Measurements from ENCODE around the gene GATAD2B.
"Not testable (repeated sequence)": the region's sequence is repeated elsewhere in the genome, so short reads cannot be mapped to it uniquely, and the experiment has no call there.

The GATAD2B gene

DNA sequence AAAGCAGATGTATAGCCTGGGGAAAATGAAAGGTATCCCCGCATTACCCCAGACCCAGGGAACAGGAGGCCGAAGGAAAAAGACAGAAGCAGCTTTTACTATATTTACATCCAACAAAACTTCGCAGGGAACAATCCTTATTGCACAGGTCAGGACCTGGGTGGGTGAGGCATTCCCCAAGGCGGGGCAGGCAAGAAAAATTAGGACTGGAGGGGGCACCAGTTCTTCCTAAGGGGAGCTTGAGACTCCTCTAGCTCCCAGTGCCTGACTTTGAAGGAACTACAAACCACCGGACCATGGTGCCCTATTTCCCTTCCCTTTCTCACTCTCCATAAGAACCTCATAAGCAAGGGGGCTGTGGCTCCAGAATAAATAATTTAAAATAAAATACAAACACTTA lies 6.7 kb upstream of the GATAD2B start:
- DNase-seq, result no peak

- peak; percentile 22 for DNase-seq
Measured at GRCh38 chr1:153928791-153929341, 6.1 kb upstream of the GATAD2B start.

DNA sequence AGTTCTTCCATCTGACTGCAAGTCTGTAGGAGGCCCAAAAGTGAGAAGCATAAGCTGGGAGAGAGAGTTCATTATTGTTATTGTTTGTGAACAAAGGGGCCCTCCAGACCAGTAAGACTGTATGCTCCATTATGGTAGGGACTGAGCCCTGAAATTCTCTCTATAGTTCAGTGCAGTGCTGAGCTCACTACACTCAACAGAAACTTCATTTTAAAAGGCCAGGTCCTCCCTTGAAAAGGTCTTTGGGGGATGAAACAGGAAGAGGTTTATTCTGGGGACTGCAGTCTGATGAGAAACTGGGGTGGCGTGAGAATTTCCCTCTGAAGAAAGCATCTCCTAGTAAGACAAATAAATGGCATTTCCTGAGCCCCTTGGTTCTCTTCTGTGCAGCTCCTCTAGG lies 5.5 kb upstream of the GATAD2B start:
- DNase-seq, result no peak

DNA sequence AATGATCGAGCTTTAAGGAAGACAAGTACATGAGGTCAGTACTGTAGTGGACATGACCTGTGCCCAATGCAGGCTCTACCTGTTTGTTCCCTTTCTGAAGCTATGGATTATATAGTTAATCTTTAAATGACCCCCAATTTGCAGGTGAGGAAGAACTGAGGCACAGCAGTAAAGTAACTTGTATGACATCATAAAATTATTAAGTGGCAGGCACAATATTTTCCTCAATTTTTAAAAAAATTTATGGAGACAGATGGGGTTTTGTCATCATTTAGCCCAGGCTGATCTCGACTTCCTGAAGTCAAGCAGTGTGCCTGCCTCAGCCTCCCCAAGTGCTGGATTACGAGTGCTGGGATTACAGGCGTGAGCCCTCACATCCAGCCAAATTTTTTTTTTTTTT lies 3.6 kb upstream of the GATAD2B start:
- no peak for DNase-seq

- peak; percentile 95 for DNase-seq
Measured at GRCh38 chr1:153922076-153922971, 448 bp downstream of the GATAD2B start.

GRCh38 chr1:153921803-153922075 lies 1.0 kb downstream of the GATAD2B start:
- peak; percentile 73 for DNase-seq

DNA sequence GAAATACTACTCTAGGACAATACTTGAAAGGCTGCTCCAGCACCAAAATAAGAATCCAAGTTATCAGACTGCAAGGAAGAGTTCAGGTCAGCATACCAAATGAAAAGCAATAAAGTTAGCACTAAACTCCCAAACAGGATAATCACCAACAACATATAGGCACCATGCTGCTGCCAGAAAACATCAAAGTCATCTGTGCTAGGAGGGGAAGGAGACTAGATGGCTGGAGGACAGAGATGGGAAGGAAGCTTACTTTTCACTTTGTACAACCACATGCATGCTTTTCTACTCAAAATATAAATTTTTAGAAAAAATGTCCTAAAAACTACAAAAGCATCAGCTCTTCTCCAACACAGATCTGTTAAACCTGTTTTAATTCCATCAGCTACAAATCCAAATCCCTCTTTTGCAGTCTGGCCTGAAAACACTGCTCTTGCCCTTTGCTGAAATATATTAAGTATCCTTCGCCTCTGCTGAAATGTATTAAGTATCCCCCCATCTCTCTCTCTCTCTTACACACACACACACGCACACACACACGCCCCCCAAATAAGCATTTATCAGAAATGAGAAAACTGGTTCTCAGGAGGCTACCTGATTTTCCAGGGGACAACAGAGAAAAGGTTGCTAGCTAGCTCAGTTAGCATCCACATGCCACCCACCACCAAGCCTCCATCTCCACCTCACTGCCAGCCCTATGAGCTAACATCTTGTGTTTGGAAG lies 1.5 kb downstream of the GATAD2B start:
- no peak for DNase-seq

GRCh38 chr1:153919876-153920852 lies 2.6 kb downstream of the GATAD2B start:
- DNase-seq, result peak; percentile 49

DNA sequence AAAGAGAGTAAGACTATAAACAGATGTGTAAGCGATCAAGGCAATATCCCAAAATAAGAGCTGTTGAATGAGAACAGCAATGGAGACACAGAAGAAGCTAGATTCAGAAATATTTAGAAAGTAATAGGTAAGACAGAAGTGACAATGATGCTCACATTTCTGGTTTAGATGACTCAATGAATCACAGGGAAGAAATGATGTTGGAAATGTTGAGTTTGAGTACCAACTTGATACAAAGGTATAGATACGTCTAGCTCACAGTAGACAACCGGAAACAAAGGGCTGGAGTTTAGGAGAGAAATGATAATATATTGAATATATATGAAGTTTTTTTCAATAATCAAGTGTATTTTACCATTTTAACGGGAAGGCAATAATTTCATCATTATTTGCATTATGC lies 6.5 kb downstream of the GATAD2B start:
- no peak for DNase-seq

DNA sequence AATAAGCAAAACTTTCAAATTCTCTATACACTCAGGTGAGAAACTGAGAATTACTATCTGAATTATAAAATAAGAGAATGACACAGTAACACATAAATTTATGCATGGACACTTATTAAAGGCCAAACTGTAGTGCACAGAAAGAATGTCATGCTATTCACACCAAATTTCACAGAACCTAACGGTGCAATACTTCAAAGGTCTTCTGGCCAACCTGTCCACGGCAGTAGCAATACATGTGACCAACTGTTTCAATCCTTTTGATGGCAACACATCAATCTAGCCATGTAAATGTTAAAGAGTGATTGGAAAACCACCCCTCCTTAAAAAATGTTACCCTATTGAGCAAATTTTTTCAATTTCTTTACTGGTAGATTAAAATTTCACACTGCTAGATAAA lies 10.4 kb downstream of the GATAD2B start:
- no peak for DNase-seq

DNA sequence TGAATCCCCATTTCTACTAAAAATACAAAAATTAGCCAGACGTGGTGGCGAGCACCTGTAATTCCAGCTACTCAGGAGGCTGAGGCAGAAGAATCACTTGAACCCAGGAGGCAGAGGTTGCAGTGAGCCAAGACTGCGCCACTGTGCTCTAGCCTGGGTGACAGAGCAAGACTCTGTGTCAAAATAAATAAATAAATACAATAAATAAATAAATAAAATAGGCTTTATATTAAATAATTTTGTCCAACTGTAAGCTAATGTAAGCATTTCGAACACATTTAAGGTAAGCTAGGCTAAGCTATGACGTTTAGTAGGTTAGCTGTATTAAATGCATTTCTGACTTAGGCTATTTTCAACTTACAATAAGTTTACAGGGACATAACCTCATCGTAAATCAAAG lies 12.2 kb downstream of the GATAD2B start:
- not testable (repeated sequence) for DNase-seq

DNA sequence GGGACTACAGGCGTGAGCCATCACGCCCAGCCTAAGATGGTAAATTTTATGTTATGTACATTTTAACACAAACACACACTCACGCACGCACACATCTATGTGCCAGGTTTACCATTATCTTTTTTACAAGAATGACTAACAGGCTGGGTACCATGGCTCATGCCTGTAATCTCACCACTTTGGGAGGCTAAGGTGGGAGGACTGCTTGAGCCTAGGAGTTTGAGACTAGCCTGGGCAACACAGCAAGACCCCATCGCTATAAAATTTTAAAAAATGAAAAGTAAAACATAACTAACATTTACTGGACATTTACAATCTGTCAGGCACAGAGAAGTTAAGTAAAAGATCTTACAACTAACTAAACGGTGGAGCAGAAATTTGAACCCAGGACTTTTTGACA lies 14.7 kb downstream of the GATAD2B start:
- DNase-seq, result no peak

GRCh38 chr1:153907134-153907533 lies 15.6 kb downstream of the GATAD2B start:
- no peak for DNase-seq

DNA sequence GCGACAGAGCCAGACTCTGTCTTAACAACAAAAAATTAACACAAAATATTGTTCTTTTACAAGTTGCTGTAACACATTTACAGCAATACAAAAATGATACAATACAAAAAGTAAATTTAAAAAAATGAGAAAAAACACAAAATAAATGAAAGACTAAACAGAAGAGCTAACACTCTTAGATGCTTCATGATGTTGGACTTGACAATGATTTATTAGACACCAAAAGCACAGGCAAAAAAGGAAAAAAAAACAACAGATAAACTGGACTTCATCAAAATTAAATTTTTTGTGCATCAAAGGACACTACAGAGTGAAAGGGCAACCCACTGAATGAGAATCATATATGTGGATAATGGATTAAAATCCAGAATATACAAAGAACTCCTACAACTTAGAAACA lies 16.4 kb downstream of the GATAD2B start:
- DNase-seq, result no peak

DNA sequence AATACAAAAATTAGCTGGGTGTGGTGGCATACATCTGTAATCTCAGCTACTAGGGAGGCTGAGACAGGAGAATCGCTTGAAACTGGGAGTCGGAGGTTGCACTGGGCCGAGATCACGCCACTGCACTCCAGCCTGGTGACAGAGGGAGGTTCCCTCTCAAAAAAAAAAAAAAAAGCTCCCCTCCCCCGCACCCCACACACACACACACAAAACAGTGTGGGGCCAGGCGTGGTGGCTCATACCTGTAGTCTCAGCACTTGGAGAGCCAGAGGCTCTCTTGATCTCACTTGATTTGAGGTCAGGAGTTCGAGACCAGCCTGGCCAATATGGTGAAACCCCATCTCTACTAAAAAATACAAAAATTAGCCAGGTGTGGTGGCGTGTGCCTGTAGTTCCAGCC lies 16.9 kb downstream of the GATAD2B start:
- not testable (repeated sequence) for DNase-seq

GRCh38 chr1:153903841-153904455 lies 18.8 kb downstream of the GATAD2B start:
- no peak for DNase-seq

DNA sequence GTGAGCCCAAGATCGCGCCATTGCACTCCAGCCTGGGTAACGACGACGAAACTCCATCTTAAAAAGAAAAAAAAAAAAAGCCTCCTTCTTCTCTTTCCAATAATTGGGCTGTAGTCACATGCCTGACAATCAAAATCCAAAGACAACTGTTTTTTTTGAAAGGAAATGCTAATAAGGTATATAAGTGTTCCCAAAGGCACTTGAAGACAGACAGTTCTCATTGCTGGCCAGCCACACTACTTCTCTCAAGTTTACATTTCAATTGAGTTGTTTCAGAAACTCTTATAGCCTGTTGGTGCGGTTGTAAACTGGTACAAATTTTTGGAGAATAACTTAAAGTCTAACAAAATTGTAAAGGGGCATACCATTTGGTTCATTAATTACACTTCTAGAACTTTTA lies 23.3 kb downstream of the GATAD2B start:
- no peak for DNase-seq

- DNase-seq, result not testable (repeated sequence)
Measured at GRCh38 chr1:153895866-153896265, 26.9 kb downstream of the GATAD2B start.

DNA sequence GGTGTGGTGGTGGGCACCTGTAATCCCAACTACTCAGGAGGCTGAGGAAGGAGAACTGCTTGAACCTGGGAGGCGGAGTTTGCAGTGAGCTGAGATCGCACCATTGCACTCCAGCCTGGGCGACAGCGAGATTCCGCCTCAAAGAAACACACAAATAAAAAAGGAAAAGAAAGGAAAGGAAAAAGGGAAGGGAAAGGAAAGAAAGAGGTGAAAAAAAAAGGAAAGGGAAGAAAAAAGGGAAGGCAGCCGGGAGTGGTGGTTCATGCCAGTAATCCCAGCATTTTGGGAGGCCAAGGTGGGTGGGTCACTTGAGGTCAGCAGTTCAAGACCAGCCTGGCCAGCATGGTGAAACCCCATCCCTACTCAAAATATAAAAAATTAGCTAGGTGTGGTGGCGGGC lies 31.7 kb downstream of the GATAD2B start:
- DNase-seq, result not testable (repeated sequence)

DNA sequence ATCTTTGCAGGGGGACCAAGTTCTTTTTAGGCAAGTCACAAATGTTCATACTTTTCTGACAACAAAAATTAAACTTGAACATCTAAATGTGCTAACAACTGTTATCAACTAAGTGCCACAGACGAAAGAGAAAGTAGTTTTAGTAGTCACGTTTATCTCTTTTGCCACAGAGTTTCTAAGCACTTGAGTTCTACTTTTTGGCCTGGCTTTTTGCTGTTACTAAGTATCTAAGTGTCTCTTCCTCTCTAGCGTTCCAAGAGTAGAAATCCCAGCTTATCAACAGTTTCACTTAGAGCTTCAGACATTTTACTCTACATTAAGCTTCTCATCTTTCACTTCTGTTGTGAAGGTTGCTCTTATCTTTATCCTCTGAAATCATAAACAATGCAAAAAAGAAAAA lies 34.2 kb downstream of the GATAD2B start:
- DNase-seq, result no peak

GRCh38 chr1:153886127-153886526 lies 36.6 kb downstream of the GATAD2B start:
- peak; percentile 17 for DNase-seq

GRCh38 chr1:153883223-153883622 lies 39.5 kb downstream of the GATAD2B start:
- no peak for DNase-seq

Data from NCI-H69 (cell line).